ENCODE data around the gene PSMG1. TPM values are rescaled to one million over a fixed set of nuclear protein-coding genes. Genes with fewer than 3 reads are reported as not detected.

Gene PSMG1
- total RNA-seq, 1 experiment from 2014 or later: 29.0 TPM

DNA sequence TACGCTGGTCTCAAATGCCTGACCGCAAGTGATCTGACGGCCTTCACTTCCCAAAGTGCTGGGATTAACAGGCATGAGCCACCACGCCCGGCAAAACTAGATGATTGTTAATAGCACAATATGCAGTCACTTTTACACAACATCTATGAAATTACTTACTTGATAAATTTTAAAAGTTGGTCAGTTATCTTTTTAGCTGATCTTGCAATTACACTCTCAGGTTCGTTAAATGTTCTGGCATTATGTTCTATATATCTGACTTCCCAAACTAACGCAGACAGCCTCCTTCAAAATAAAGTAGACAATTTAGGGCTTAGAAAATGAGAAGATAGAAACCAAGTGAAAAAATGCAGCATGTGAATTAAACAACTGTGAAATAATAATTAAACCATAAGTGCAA, 31.8 kb upstream of the PSMG1 start:
- no peaks in the 10 kb centered on the region for H4K20me1 ChIP-seq (ENCODE audit: insufficient read depth)
- CTCF ChIA-PET: no interaction called here
- no peak overlapping the region for H3K27ac ChIP-seq
- no peak overlapping the region for H3K4me2 ChIP-seq
- H3K4me3 ChIP-seq: no peak overlapping the region
- no peak for DNase-seq
- H3K9me2 ChIP-seq (ENCODE audit: insufficient read depth): no peaks in the 10 kb centered on the region
- TF ChIP-seq EZH2 (IDR thresholded peaks at IDR 0.05; ENCODE audit: low read depth): no peak
- TF ChIP-seq, protein P1, sequence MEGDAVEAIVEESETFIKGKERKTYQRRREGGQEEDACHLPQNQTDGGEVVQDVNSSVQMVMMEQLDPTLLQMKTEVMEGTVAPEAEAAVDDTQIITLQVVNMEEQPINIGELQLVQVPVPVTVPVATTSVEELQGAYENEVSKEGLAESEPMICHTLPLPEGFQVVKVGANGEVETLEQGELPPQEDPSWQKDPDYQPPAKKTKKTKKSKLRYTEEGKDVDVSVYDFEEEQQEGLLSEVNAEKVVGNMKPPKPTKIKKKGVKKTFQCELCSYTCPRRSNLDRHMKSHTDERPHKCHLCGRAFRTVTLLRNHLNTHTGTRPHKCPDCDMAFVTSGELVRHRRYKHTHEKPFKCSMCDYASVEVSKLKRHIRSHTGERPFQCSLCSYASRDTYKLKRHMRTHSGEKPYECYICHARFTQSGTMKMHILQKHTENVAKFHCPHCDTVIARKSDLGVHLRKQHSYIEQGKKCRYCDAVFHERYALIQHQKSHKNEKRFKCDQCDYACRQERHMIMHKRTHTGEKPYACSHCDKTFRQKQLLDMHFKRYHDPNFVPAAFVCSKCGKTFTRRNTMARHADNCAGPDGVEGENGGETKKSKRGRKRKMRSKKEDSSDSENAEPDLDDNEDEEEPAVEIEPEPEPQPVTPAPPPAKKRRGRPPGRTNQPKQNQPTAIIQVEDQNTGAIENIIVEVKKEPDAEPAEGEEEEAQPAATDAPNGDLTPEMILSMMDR (conservative IDR thresholded peaks at IDR 0.05): no peak
- no peak overlapping the region for H2AFZ ChIP-seq
- intact Hi-C loops (cut with micrococcal nuclease; ENCODE audit: unreplicated experiment): no loop called here
- 0 out of 2 replicates have a peak, but pooled peaks cover 11% of the 10 kb centered on the region for H3K36me3 ChIP-seq (ENCODE audit: low read depth)
- no peaks in the 10 kb centered on the region for H3F3A ChIP-seq (ENCODE audit: insufficient read depth, low read depth)
- no peaks in the 10 kb centered on the region for H3K27me3 ChIP-seq (ENCODE audit: insufficient read depth, low read depth)
- BruUV-seq (replicated peaks): no TSS peak
- no peaks in the 10 kb centered on the region for H3K4me1 ChIP-seq (replicated peaks; ENCODE audit: insufficient read depth)
- H3K9me3 ChIP-seq (ENCODE audit: insufficient read depth, low read depth): no peaks in the 10 kb centered on the region
- H3K79me2 ChIP-seq (ENCODE audit: low read depth): no peaks in the 10 kb centered on the region
- POLR2A ChIA-PET (ENCODE audit: unreplicated experiment): no interaction called here

DNA sequence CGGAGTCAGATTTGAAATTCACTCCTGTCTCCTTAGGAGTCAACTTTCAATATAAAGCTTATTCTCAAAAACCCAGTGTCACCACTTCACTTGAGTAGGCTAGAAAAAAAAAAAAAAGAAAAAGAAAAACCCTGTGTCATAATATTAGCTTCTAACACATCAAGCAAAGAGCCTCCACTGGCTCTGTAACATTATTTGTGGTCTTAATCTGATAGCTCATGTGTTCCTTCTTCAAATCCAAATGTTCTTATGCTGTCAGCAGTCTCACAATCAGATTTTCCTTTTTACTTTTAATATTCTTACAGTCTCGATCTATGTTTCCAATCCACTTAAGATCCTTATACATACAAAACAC, 26.1 kb upstream of the PSMG1 start:
- Histone ChIP-seq H3K27me3 (ENCODE audit: insufficient read depth, low read depth) (no peaks in the 10 kb centered on the region), H3K27ac (no peak overlapping the region), H3K36me3 (ENCODE audit: low read depth) (0 out of 2 replicates have a peak, but pooled peaks cover 11% of the 10 kb centered on the region), H2AFZ (no peak overlapping the region), H3F3A (ENCODE audit: insufficient read depth, low read depth) (no peaks in the 10 kb centered on the region), H3K9me2 (ENCODE audit: insufficient read depth) (no peaks in the 10 kb centered on the region), H3K4me2 (no peak overlapping the region), H3K4me3 (no peak overlapping the region), H3K9me3 (ENCODE audit: insufficient read depth, low read depth) (no peaks in the 10 kb centered on the region), H3K4me1 (replicated peaks; ENCODE audit: insufficient read depth) (no peaks in the 10 kb centered on the region), H3K79me2 (ENCODE audit: low read depth) (no peaks in the 10 kb centered on the region), H4K20me1 (ENCODE audit: insufficient read depth) (no peaks in the 10 kb centered on the region)
- CTCF ChIA-PET: interaction anchor here (0.7 kb wide), 1 partner anchor 168 kb away, joined by 3 read pairs; no protein-coding TSS in a partner anchor
- no peak for DNase-seq
- intact Hi-C loops (cut with micrococcal nuclease; ENCODE audit: unreplicated experiment): no loop called here
- no peak for TF ChIP-seq EZH2 (IDR thresholded peaks at IDR 0.05; ENCODE audit: low read depth)
- TF ChIP-seq, protein P1 (conservative IDR thresholded peaks at IDR 0.05): no peak
- BruUV-seq (replicated peaks): no TSS peak
- POLR2A ChIA-PET (ENCODE audit: unreplicated experiment): no interaction called here

DNA sequence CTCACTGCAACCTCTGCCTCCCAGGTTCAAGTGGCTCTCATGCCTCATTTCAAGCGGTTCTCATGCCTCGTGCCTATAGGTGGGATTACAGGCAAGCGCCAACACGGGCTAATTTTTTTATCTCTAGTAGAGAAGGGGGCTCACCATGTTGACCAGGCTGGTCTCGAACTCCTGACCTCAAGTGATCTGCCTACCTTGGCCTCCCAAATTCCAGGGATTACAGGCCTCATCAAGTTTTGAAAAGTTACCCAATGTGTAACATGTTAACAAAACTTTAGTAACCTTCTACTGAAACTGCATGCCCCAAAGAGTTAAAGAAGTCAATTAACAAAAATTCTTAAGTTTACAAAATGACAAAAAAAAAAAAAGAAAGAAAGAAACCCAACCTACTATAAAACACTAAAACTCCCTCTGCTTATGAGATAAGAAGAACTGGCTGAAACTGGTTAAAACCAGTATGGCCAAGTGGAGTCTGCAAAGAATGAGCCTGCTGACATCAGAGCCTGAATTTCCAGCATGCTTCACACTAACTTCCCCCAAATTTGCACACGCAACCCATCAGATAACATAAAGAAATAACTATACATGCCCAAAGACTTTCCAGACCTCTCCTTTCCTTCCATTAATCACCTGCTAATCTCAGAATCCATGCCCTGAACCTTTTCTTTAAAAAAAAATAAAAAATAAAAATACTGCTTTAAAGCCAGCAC, 25.5 kb upstream of the PSMG1 start:
- no peaks in the 10 kb centered on the region for H3K9me2 ChIP-seq (ENCODE audit: insufficient read depth)
- no peaks in the 10 kb centered on the region for H3F3A ChIP-seq (ENCODE audit: insufficient read depth, low read depth)
- ChIA-PET CTCF (interaction anchor here (0.7 kb wide), 1 partner anchor 168 kb away, joined by 3 read pairs; no protein-coding TSS in a partner anchor), POLR2A (ENCODE audit: unreplicated experiment) (no interaction called here)
- 0 out of 2 replicates have a peak, but pooled peaks cover 11% of the 10 kb centered on the region for H3K36me3 ChIP-seq (ENCODE audit: low read depth)
- H3K4me2 ChIP-seq: no peak overlapping the region
- no peak for DNase-seq
- no peaks in the 10 kb centered on the region for H3K27me3 ChIP-seq (ENCODE audit: insufficient read depth, low read depth)
- no TSS peak for BruUV-seq (replicated peaks)
- no peak overlapping the region for H3K27ac ChIP-seq
- no peaks in the 10 kb centered on the region for H3K4me1 ChIP-seq (replicated peaks; ENCODE audit: insufficient read depth)
- no peaks in the 10 kb centered on the region for H3K79me2 ChIP-seq (ENCODE audit: low read depth)
- H2AFZ ChIP-seq: no peak overlapping the region
- no peak overlapping the region for H3K4me3 ChIP-seq
- H3K9me3 ChIP-seq (ENCODE audit: insufficient read depth, low read depth): no peaks in the 10 kb centered on the region
- TF ChIP-seq, protein P1 (conservative IDR thresholded peaks at IDR 0.05): no peak
- no peak for TF ChIP-seq EZH2 (IDR thresholded peaks at IDR 0.05; ENCODE audit: low read depth)
- intact Hi-C loops (cut with micrococcal nuclease; ENCODE audit: unreplicated experiment): no loop called here
- H4K20me1 ChIP-seq (ENCODE audit: insufficient read depth): no peaks in the 10 kb centered on the region

Data from PC-9 (cell line).